A549 treated with AZD9567 at 1 μM for 4 hours (cell line): ENCODE measurements around the gene KRT6C. TPM values are rescaled to one million over a fixed set of nuclear protein-coding genes. Genes with fewer than 3 reads are reported as not detected.

Source experiments
- total RNA-seq: library from RNA; stranded (reverse); fragments of 200-300 nt; extraction: Qiagen RNA extraction; gene quantifications from 5 replicates; pipeline ENCODE4 v1.2.3, GENCODE V29; 2022; ENCODE audit not compliant: insufficient read depth

KRT6C gene
- not detected in 5 replicates for total RNA-seq

GRCh38 chr12:52473768-52474167 lies at the start of gene KRT6C:
TSS of gene KRT6C (minus strand) at chr12:52473805. CDS start at chr12:52473737, 68 bp downstream.

GRCh38 chr12:52519826-52520662 lies 46.4 kb upstream of the KRT6C start, which contains the start of gene KRT5:
TSS of gene KRT5 (minus strand) at chr12:52520394. CDS start at chr12:52520296, 98 bp downstream.

GRCh38 chr12:52493172-52493571 lies 19.6 kb upstream of the KRT6C start, which contains the start of gene KRT6A:
TSS of gene KRT6A (minus strand) at chr12:52493257. CDS start at chr12:52493188, 69 bp downstream.

GRCh38 chr12:52452101-52452500 lies 21.5 kb downstream of the KRT6C start, which contains the start of gene KRT6B:
TSS of gene KRT6B (minus strand) at chr12:52452146. CDS start at chr12:52452078, 68 bp downstream.

GRCh38 chr12:52434081-52434733 lies 39.4 kb downstream of the KRT6C start, which contains the start of gene KRT75:
TSS of gene KRT75 (minus strand) at chr12:52434371. CDS start at chr12:52434304, 67 bp downstream.

Other genes starting within 250 kb of the KRT6C start
- 4,095 to 6,117 TPM (median 5,628 TPM) in 5 replicates for gene KRT7, start 240.6 kb downstream of the KRT6C start, total RNA-seq
- gene KRT86, start 199.2 kb downstream of the KRT6C start, total RNA-seq = 29.8 to 51.0 TPM (median 47.4 TPM) in 5 replicates
- gene KRT81, start 182.3 kb downstream of the KRT6C start, total RNA-seq = 3,123 to 4,150 TPM (median 3,993 TPM) in 5 replicates
- 6.0 to 6.6 TPM (median 6.4 TPM) in 5 replicates for gene KRT83, start 152.4 kb downstream of the KRT6C start, total RNA-seq
- 0.05 TPM in 1 of 5 replicates, not detected in the others for gene KRT85, start 106.3 kb downstream of the KRT6C start, total RNA-seq
- gene KRT84, start 88.2 kb downstream of the KRT6C start, total RNA-seq = not detected in 5 replicates
- gene KRT82, start 67.5 kb downstream of the KRT6C start, total RNA-seq = not detected in 5 replicates
- gene KRT75, start 39.4 kb downstream of the KRT6C start, total RNA-seq = 0.07 to 0.20 TPM (median 0.14 TPM) in 4 of 5 replicates, not detected in the other
- 0.03 TPM in 1 of 5 replicates, not detected in the others for gene KRT6B, start 21.7 kb downstream of the KRT6C start, total RNA-seq
- 5.2 to 7.8 TPM (median 6.7 TPM) in 5 replicates for gene KRT6A, start 19.5 kb upstream of the KRT6C start, total RNA-seq
- 0.23 to 0.63 TPM (median 0.34 TPM) in 4 of 5 replicates, not detected in the other for gene KRT5, start 46.6 kb upstream of the KRT6C start, total RNA-seq
- gene KRT71, start 79.3 kb upstream of the KRT6C start, total RNA-seq = not detected in 5 replicates
- not detected in 5 replicates for gene KRT74, start 100.0 kb upstream of the KRT6C start, total RNA-seq
- not detected in 5 replicates for gene KRT72, start 127.7 kb upstream of the KRT6C start, total RNA-seq
- gene KRT73, start 144.8 kb upstream of the KRT6C start, total RNA-seq = not detected in 5 replicates
- gene KRT2, start 178.4 kb upstream of the KRT6C start, total RNA-seq = not detected in 5 replicates
- gene KRT1, start 206.6 kb upstream of the KRT6C start, total RNA-seq = 0.03 TPM in 1 of 5 replicates, not detected in the others
- not detected in 5 replicates for gene KRT77, start 229.7 kb upstream of the KRT6C start, total RNA-seq